ENCODE measurements around the gene OXSM.

OXSM gene

DNA sequence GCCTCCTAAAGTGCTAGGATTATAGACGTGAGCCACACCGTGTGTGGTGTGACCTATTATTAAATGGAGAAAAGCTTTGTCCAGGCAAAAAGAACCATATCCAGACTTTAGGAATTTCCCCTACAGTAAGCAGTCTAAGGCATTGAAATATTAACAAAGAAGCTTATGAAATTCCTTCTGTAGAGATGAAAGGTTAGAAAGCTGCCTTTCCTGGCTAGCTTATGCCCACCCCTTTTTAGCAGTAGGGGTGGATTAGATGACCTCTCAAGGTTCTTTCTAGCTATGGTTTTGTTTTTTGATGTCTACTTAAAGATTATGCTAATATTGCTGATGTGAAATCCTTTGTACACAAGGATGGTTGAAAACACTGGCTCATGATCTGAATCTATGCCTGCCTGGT is 13.9 kb downstream of the OXSM start:
- Histone ChIP-seq H3K27me3 (ENCODE audit: insufficient read depth, poor library complexity, severe bottlenecking) (no peaks in the 10 kb centered on the region), H3K27ac (replicated peaks) (no peak overlapping the region), H3K4me3 (replicated peaks; ENCODE audit: insufficient read depth, low read length) (no peak overlapping the region)
- no peak for DNase-seq (ENCODE audit: low read depth in 1 of 2, low spot score in 1 of 2)
- TF ChIP-seq, protein P1, sequence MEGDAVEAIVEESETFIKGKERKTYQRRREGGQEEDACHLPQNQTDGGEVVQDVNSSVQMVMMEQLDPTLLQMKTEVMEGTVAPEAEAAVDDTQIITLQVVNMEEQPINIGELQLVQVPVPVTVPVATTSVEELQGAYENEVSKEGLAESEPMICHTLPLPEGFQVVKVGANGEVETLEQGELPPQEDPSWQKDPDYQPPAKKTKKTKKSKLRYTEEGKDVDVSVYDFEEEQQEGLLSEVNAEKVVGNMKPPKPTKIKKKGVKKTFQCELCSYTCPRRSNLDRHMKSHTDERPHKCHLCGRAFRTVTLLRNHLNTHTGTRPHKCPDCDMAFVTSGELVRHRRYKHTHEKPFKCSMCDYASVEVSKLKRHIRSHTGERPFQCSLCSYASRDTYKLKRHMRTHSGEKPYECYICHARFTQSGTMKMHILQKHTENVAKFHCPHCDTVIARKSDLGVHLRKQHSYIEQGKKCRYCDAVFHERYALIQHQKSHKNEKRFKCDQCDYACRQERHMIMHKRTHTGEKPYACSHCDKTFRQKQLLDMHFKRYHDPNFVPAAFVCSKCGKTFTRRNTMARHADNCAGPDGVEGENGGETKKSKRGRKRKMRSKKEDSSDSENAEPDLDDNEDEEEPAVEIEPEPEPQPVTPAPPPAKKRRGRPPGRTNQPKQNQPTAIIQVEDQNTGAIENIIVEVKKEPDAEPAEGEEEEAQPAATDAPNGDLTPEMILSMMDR (IDR thresholded peaks at IDR 0.05; ENCODE audit: insufficient read depth, low read length) = no peak
- TF ChIP-seq GABPA (IDR thresholded peaks at IDR 0.05; ENCODE audit: low read depth) (no peak), SPI1 (IDR thresholded peaks at IDR 0.05; ENCODE audit: borderline replicate concordance, low read depth) (no peak), POLR2AphosphoS5 (IDR thresholded peaks at IDR 0.05; ENCODE audit: low read depth) (no peak)
- TF ChIP-seq, protein P2, sequence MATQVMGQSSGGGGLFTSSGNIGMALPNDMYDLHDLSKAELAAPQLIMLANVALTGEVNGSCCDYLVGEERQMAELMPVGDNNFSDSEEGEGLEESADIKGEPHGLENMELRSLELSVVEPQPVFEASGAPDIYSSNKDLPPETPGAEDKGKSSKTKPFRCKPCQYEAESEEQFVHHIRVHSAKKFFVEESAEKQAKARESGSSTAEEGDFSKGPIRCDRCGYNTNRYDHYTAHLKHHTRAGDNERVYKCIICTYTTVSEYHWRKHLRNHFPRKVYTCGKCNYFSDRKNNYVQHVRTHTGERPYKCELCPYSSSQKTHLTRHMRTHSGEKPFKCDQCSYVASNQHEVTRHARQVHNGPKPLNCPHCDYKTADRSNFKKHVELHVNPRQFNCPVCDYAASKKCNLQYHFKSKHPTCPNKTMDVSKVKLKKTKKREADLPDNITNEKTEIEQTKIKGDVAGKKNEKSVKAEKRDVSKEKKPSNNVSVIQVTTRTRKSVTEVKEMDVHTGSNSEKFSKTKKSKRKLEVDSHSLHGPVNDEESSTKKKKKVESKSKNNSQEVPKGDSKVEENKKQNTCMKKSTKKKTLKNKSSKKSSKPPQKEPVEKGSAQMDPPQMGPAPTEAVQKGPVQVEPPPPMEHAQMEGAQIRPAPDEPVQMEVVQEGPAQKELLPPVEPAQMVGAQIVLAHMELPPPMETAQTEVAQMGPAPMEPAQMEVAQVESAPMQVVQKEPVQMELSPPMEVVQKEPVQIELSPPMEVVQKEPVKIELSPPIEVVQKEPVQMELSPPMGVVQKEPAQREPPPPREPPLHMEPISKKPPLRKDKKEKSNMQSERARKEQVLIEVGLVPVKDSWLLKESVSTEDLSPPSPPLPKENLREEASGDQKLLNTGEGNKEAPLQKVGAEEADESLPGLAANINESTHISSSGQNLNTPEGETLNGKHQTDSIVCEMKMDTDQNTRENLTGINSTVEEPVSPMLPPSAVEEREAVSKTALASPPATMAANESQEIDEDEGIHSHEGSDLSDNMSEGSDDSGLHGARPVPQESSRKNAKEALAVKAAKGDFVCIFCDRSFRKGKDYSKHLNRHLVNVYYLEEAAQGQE (IDR thresholded peaks at IDR 0.05; ENCODE audit: insufficient replicate concordance, low read depth) = no peak

DNA sequence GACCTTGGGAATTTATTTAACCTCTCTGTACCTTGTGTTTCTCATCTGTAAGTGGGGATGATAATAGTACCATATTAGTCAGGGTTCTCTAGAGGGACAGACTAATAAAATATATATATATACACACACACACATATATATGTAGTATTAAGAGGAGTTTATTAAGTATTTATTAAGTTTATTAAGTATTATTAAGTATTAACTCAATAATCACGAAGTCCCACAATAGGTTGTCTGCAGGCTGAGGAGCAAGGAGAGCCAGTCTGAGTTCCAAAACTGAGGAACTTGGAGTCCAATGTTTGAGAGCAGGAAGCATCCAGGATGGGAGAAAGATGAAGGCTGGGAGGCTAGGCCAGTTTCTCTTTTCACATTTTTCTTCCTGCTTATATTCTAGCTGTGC is 14.8 kb downstream of the OXSM start:
- DNase-seq (ENCODE audit: low read depth in 1 of 2, low spot score in 1 of 2) = no peak
- Histone ChIP-seq H3K27ac (replicated peaks) (no peak overlapping the region), H3K27me3 (ENCODE audit: insufficient read depth, poor library complexity, severe bottlenecking) (no peaks in the 10 kb centered on the region), H3K4me3 (replicated peaks; ENCODE audit: insufficient read depth, low read length) (no peak overlapping the region)
- TF ChIP-seq POLR2AphosphoS5 (IDR thresholded peaks at IDR 0.05; ENCODE audit: low read depth) (no peak), GABPA (IDR thresholded peaks at IDR 0.05; ENCODE audit: low read depth) (no peak), SPI1 (IDR thresholded peaks at IDR 0.05; ENCODE audit: borderline replicate concordance, low read depth) (no peak)
- TF ChIP-seq, protein P2 (IDR thresholded peaks at IDR 0.05; ENCODE audit: insufficient replicate concordance, low read depth) = no peak
- TF ChIP-seq, protein P1 (IDR thresholded peaks at IDR 0.05; ENCODE audit: insufficient read depth, low read length) = no peak

DNA sequence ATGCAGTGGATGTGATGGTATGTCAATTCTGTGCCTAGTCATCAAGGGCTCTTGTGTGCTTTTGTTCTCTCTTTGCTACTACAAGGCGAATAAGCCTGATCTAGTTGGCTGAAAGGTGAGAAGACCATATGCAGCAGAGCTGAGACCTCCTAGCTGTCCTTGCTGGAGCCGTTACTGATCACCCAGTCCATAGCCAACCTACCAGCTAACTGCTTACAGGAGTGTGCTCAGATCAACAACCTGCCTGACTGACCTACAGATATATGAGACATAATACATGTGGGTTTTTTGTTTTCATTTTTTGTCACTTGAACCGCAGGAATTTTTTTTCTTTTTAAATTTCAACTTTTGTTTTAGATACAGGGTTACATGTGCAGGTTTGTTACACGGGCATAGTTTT is 22.8 kb downstream of the OXSM start:
- TF ChIP-seq SPI1 (IDR thresholded peaks at IDR 0.05; ENCODE audit: borderline replicate concordance, low read depth) = no peak
- TF ChIP-seq GABPA (IDR thresholded peaks at IDR 0.05; ENCODE audit: low read depth) = no peak
- TF ChIP-seq, protein P2 (IDR thresholded peaks at IDR 0.05; ENCODE audit: insufficient replicate concordance, low read depth) = no peak
- TF ChIP-seq, protein P1 (IDR thresholded peaks at IDR 0.05; ENCODE audit: insufficient read depth, low read length) = no peak
- no peak for TF ChIP-seq POLR2AphosphoS5 (IDR thresholded peaks at IDR 0.05; ENCODE audit: low read depth)
- Histone ChIP-seq H3K27ac (replicated peaks) (no peak overlapping the region), H3K27me3 (ENCODE audit: insufficient read depth, poor library complexity, severe bottlenecking) (no peaks in the 10 kb centered on the region), H3K4me3 (replicated peaks; ENCODE audit: insufficient read depth, low read length) (no peak overlapping the region)
- DNase-seq (ENCODE audit: low read depth in 1 of 2, low spot score in 1 of 2) = no peak
